Measurements from ENCODE around the gene TSEN2.

DNA sequence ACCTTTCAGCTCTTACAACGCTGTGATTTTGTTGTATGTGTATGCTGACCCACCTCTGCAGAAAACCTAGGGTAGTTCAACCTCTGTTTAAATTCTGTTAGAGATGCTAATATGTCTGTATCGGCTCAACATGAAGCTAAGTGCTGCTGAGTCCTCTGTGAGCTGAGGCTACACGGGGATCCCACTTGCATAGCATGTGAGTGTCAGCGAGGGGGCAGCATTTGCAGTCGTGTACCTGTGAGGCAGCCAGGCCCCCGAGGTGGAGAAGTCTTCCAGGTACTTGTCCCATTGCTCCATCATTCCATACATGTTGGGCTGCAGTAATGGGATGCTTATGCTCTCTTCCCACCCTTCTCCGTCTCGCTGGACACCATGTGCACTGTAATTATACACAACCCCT is 57.3 kb downstream of the TSEN2 start:
- TF ChIP-seq, protein P1, sequence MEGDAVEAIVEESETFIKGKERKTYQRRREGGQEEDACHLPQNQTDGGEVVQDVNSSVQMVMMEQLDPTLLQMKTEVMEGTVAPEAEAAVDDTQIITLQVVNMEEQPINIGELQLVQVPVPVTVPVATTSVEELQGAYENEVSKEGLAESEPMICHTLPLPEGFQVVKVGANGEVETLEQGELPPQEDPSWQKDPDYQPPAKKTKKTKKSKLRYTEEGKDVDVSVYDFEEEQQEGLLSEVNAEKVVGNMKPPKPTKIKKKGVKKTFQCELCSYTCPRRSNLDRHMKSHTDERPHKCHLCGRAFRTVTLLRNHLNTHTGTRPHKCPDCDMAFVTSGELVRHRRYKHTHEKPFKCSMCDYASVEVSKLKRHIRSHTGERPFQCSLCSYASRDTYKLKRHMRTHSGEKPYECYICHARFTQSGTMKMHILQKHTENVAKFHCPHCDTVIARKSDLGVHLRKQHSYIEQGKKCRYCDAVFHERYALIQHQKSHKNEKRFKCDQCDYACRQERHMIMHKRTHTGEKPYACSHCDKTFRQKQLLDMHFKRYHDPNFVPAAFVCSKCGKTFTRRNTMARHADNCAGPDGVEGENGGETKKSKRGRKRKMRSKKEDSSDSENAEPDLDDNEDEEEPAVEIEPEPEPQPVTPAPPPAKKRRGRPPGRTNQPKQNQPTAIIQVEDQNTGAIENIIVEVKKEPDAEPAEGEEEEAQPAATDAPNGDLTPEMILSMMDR (IDR thresholded peaks at IDR 0.05) = peak in 1 of 4 experiments; percentile 29
- TF ChIP-seq POLR2A (IDR thresholded peaks at IDR 0.05) (no peak), EP300 (IDR thresholded peaks at IDR 0.05) (no peak), POLR2AphosphoS5 (IDR thresholded peaks at IDR 0.05) (no peak)
